ENCODE measurements around the gene PACSIN1.

GRCh38 chr6:34534656-34535055, 68.8 kb downstream of the PACSIN1 start:
- TF ChIP-seq CBFB (IDR thresholded peaks at IDR 0.05; ENCODE audit: low read depth) (no peak), ZSCAN29 (IDR thresholded peaks at IDR 0.05) (no peak), CTCF (IDR thresholded peaks at IDR 0.05 in 2 of 3, conservative IDR thresholded peaks at IDR 0.05 in 1 of 3; ENCODE audit: control insufficient read depth in 2 of 3, extremely low read depth in 1 of 3, insufficient read depth in 1 of 3, low read depth in 3 of 3, low read length in 3 of 3) (no peak), RAD21 (IDR thresholded peaks at IDR 0.05; ENCODE audit: insufficient read depth, low read depth, low read length) (no peak), SMC3 (IDR thresholded peaks at IDR 0.05; ENCODE audit: borderline replicate concordance, low read length) (no peak), BACH1 (IDR thresholded peaks at IDR 0.05; ENCODE audit: borderline replicate concordance) (no peak), SIX5 (IDR thresholded peaks at IDR 0.05; ENCODE audit: low read depth, low read length, severe bottlenecking) (no peak), POLR2A (IDR thresholded peaks at IDR 0.05; ENCODE audit: low read depth, low read length) (no peak), EGR1 (IDR thresholded peaks at IDR 0.05; ENCODE audit: borderline replicate concordance in 1 of 2, low read depth in 2 of 2, low read length in 2 of 2) (no peak), CHD2 (IDR thresholded peaks at IDR 0.05; ENCODE audit: borderline replicate concordance, low read depth, low read length) (no peak), GABPA (IDR thresholded peaks at IDR 0.05; ENCODE audit: low read depth) (no peak)

Measured in GM12878 (cell line).